ENCODE measurements around the gene HLA-A. TPM values are rescaled to one million over a fixed set of nuclear protein-coding genes. Genes with fewer than 3 reads are reported as not detected.

Gene HLA-A
- total and polyA plus RNA-seq, 2 of the 13 experiments (the other 11 are each of a cell fraction or from before 2014, with no cell fraction given) = 345 to 527 TPM

GRCh38 chr6:29925321-29925720 lies 17.0 kb upstream of the HLA-A start (continued):
- TF ChIP-seq ZNF597 (CRISPR knock-in tag; IDR thresholded peaks at IDR 0.05) = no peak
- no peak for TF ChIP-seq SMAD9 (CRISPR knock-in tag; IDR thresholded peaks at IDR 0.05)
- TF ChIP-seq DZIP1 (CRISPR knock-in tag; IDR thresholded peaks at IDR 0.05) = no peak
- no peak for TF ChIP-seq HMGXB4 (CRISPR knock-in tag; IDR thresholded peaks at IDR 0.05; ENCODE audit: borderline replicate concordance in 1 of 2, low read depth in 1 of 2)

GRCh38 chr6:29925727-29926412 lies 16.5 kb upstream of the HLA-A start:
- CTCF ChIA-PET (ENCODE audit: low intra/inter-chr PET ratio, low total read pairs) = no interaction called here
- intact Hi-C loops (cut with micrococcal nuclease; ENCODE audit: unreplicated experiment) = loop anchor here (2.0 kb wide), 1 partner anchor 81 kb away; no protein-coding TSS in a partner anchor
- peak overlapping the region; percentile 91 for H3K4me2 ChIP-seq (ENCODE audit: low read depth, low read length)
- no peaks in the 10 kb centered on the region for H3K36me3 ChIP-seq (replicated peaks in 1 of 2; ENCODE audit: control insufficient read depth in 1 of 2, insufficient read depth in 2 of 2, low read length in 2 of 2)
- no TSS peak for BruUV-seq (replicated peaks)
- peak overlapping the region; percentile 74 to 85 (median 77) for H3K4me3 ChIP-seq (replicated peaks in 1 of 3; ENCODE audit: insufficient read depth in 1 of 3, low read depth in 2 of 3, low read length in 3 of 3)
- no peaks in the 10 kb centered on the region for H3K79me2 ChIP-seq (ENCODE audit: insufficient read depth, low read length)
- DNase-seq (ENCODE audit: low spot score) (no peak), ATAC-seq (peak; percentile 12), FAIRE-seq (no peak)
- H3K9me3 ChIP-seq (ENCODE audit: low read length) = no peaks in the 10 kb centered on the region
- WGBS (ENCODE audit: low lambda C conversion rate) = 65% methylated on average over 13 of the region's 24 CpGs
- no peaks in the 10 kb centered on the region for H4K20me1 ChIP-seq (ENCODE audit: insufficient read depth, low read length)
- in situ Hi-C loops (cut with HindIII; ENCODE audit: extremely low pct_ligation_motif_present, low pct_unique_long_range_greater_than_20kb) = no loop called here
- H3K27me3 ChIP-seq (ENCODE audit: control insufficient read depth in 1 of 2, insufficient read depth in 2 of 2, low read length in 2 of 2) = no peaks in the 10 kb centered on the region
- H3K4me1 ChIP-seq (ENCODE audit: insufficient read depth, low read length) = peaks cover 48% of the 10 kb centered on the region
- H3K9ac ChIP-seq (ENCODE audit: insufficient read depth, low read depth, low read length) = peak overlapping the region; percentile 76
- H2AFZ ChIP-seq (ENCODE audit: low read length) = no peak overlapping the region
- POLR2A ChIA-PET = interaction anchor here (0.9 to 2.3 kb wide), 6 partner anchors 13 to 366 kb away, joined by 4 to 17 read pairs (median 6); partner anchors contain the start of genes HLA-A and UBD
- peak overlapping the region; percentile 76 for H3K27ac ChIP-seq (ENCODE audit: extremely low read length, insufficient read depth, low read length)
- no peak for TF ChIP-seq ZFP36L1 (CRISPR knock-in tag; IDR thresholded peaks at IDR 0.05)
- no peak for TF ChIP-seq EED (CRISPR knock-in tag; IDR thresholded peaks at IDR 0.05)
- TF ChIP-seq MBD4 (IDR thresholded peaks at IDR 0.05; ENCODE audit: borderline replicate concordance, low read length) = no peak
- 0 out of 2 replicates have a peak, but pooled peaks have one; percentile 13 for TF ChIP-seq KDM3A (CRISPR knock-in tag; IDR thresholded peaks at IDR 0.05; ENCODE audit: low read depth)
- no peak for TF ChIP-seq ZNF333 (CRISPR knock-in tag; IDR thresholded peaks at IDR 0.05; ENCODE audit: borderline replicate concordance)
- no peak for TF ChIP-seq SAFB2 (CRISPR knock-in tag; IDR thresholded peaks at IDR 0.05; ENCODE audit: borderline replicate concordance, low read depth)
- TF ChIP-seq THAP7 (CRISPR knock-in tag; IDR thresholded peaks at IDR 0.05) = no peak
- TF ChIP-seq KAT7 (CRISPR knock-in tag; IDR thresholded peaks at IDR 0.05; ENCODE audit: borderline replicate concordance) = no peak
- TF ChIP-seq RFXAP (CRISPR knock-in tag; IDR thresholded peaks at IDR 0.05; ENCODE audit: borderline replicate concordance) = no peak
- TF ChIP-seq DRAP1 (CRISPR knock-in tag; IDR thresholded peaks at IDR 0.05) = no peak
- no peak for TF ChIP-seq ZNF180 (CRISPR knock-in tag; IDR thresholded peaks at IDR 0.05; ENCODE audit: borderline replicate concordance, low read depth)

Measured in HepG2 (cell line).